Esophagus squamous epithelium (tissue), 4 donors: ENCODE measurements around the gene KRTAP12-1.

Source experiments
- POLR2A ChIP-seq, 4 donors: fragments of 450-650 bp; IDR thresholded peaks; one replicate each; pipeline ENCODE4 v1.6.1; 2017; ENCODE audit warnings: antibody characterized with exemption in 4 of 4, mild to moderate bottlenecking in 4 of 4, moderate library complexity in 3 of 4
- TF ChIP-seq, protein P1 (sequence below), 6 experiments: fragments of 450-650 bp in 4 of 6; fragments of 200-600 bp in 2 of 6; sonication (generic) in 2 of 6; IDR thresholded peaks; one replicate each; pipeline ENCODE4 v1.5.1; 2016 to 2019; ENCODE audit warnings: antibody characterized with exemption in 6 of 6, mild to moderate bottlenecking in 4 of 6, moderate library complexity in 4 of 6

DNA sequence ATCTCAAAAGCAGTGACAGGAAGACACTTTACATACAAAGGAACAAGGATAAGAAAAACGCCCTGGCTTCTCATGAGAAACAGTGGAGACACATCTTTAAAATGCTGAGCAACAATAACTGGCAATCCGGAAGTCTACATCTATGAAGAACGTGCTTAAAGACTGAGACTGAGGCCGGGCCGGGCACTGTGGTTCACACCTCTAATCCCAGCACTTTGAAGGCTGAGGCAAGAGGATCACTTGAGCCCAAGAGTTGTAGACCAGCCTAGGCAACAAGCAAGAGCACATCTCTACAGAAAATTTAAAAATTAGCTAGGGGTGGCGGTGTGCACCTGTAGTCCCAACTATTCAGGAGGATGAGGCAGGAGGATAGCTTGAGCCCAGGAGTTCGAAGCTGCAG lies 2.1 kb upstream of the KRTAP12-1 start:
- TF ChIP-seq, protein P1, sequence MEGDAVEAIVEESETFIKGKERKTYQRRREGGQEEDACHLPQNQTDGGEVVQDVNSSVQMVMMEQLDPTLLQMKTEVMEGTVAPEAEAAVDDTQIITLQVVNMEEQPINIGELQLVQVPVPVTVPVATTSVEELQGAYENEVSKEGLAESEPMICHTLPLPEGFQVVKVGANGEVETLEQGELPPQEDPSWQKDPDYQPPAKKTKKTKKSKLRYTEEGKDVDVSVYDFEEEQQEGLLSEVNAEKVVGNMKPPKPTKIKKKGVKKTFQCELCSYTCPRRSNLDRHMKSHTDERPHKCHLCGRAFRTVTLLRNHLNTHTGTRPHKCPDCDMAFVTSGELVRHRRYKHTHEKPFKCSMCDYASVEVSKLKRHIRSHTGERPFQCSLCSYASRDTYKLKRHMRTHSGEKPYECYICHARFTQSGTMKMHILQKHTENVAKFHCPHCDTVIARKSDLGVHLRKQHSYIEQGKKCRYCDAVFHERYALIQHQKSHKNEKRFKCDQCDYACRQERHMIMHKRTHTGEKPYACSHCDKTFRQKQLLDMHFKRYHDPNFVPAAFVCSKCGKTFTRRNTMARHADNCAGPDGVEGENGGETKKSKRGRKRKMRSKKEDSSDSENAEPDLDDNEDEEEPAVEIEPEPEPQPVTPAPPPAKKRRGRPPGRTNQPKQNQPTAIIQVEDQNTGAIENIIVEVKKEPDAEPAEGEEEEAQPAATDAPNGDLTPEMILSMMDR (IDR thresholded peaks at IDR 0.05): no peak
- TF ChIP-seq POLR2A (IDR thresholded peaks at IDR 0.05): no peak
